Activated CD8-positive, alpha-beta memory T cell treated with anti-CD3 and anti-CD28 coated beads, Interleukin-2, amount 50 U/mL, for 24 hours (primary cell): ENCODE data around the gene GLRA3.

ENCODE experiments used
- DNase-seq: peaks from one replicate; pipeline ENCODE4 v3.0.0-alpha.2; 2020; ENCODE audit errors: extremely low read depth

GLRA3 gene

GRCh38 chr4:174595141-174595929 is 233.7 kb downstream of the GLRA3 start:
- no peak for DNase-seq

GRCh38 chr4:174593701-174594100 is 235.3 kb downstream of the GLRA3 start:
- no peak for DNase-seq

GRCh38 chr4:174592985-174593335 is 236.1 kb downstream of the GLRA3 start:
- no peak for DNase-seq

- DNase-seq, result no peak
Observed at GRCh38 chr4:174592256-174592984, 236.6 kb downstream of the GLRA3 start.

DNA sequence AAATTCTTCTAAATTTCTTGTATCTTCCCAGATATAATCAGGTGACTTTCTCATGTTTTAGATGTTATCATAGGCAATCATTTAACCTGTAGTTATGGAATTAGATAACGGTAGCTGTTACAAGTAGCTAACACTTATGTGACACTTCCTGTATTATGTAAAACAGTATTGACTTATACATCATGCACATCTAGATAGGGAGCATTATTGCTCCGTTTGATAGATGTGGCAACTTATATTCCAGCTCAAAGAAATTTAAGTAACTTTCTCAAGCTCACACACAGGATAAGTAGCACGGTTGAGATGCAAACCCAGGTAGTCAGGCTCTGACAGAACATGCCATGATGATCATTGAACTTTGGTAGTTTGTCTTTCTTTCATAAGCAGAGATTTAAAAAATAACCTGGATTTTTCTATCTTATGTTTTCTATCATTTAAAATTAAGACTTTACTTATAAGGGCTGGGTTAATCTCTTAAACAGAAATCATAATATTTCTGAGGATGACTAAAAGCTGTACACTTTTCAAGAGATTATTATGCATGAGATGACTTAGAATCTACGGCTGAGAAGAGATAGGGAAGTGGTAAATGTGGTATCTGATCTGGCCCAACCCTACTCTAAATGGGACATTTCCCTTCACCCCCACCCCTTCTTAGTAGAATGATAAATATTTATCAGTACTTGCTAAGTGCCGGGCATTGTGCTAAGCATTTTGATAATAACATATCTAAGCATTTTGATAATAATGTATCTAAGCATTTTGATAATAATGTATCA is 237.6 kb downstream of the GLRA3 start:
- no peak for DNase-seq

GRCh38 chr4:174590336-174590735 is 238.7 kb downstream of the GLRA3 start:
- no peak for DNase-seq
